H1 (cell line): ENCODE data around the gene S100A8. TPM values are rescaled to one million over a fixed set of nuclear protein-coding genes. Genes with fewer than 3 reads are reported as not detected.

Source experiments
- CTCF ChIA-PET: fragments of 300-600 bp; sonication (Branson Sonifier 250); formaldehyde crosslinking; loops from one replicate; lab custom pipeline; 2021; ENCODE audit not compliant: partially characterized antibody; lab: Charles Lee
- POLR2A ChIA-PET: fragments of 300-600 bp; sonication (Branson Sonifier 250); formaldehyde crosslinking; loops from one replicate; lab custom pipeline; 2021; ENCODE audit warnings: inconsistent platforms; ENCODE audit not compliant: partially characterized antibody; lab: Charles Lee
- DNase-seq, 2 experiments: peaks; one replicate each; pipeline versions ENCODE4 v3.0.0 to v3.0.0-alpha.2; 2010 to 2022; ENCODE audit warnings: low spot score in 2 of 2, low read depth in 1 of 2, mixed read lengths in 1 of 2
- FAIRE-seq: peaks from 2 replicates; lab custom pipeline; 2011; peaks lifted over from hg19 to GRCh38; lab: Jason Lieb, UNC
- H2AFZ ChIP-seq: 2 replicates; pipeline ENCODE4 v1.8.1; 2012; ENCODE audit warnings: low read length, inconsistent platforms
- H2AK5ac ChIP-seq: 2 replicates; pipeline ENCODE4 v1.6.1; 2013; ENCODE audit warnings: low read depth, low read length
- H2BK120ac ChIP-seq: replicated peaks from 2 replicates; pipeline ENCODE3; 2013; ENCODE audit warnings: low read depth, low read length, inconsistent platforms
- H2BK12ac ChIP-seq: 2 replicates; pipeline ENCODE4 v1.6.1; 2013; ENCODE audit warnings: low read depth, low read length
- H2BK15ac ChIP-seq: 2 replicates; pipeline ENCODE4 v1.6.1; 2013; ENCODE audit warnings: low read length
- H2BK20ac ChIP-seq: 2 replicates; pipeline ENCODE4 v1.6.1; 2013; ENCODE audit warnings: low read length
- H2BK5ac ChIP-seq: 2 replicates; pipeline ENCODE4 v1.6.1; 2013; ENCODE audit warnings: low read depth, low read length
- H3K14ac ChIP-seq: 2 replicates; pipeline ENCODE4 v1.6.1; 2013; ENCODE audit warnings: inconsistent platforms; ENCODE audit not compliant: insufficient read length
- H3K18ac ChIP-seq: 2 replicates; pipeline ENCODE4 v1.6.1; 2013; ENCODE audit warnings: low read length; ENCODE audit errors: extremely low read depth
- H3K23ac ChIP-seq: 2 replicates; pipeline ENCODE4 v1.6.1; 2013; ENCODE audit warnings: inconsistent platforms; ENCODE audit not compliant: insufficient read length
- H3K23me2 ChIP-seq: 2 replicates; pipeline ENCODE4 v1.6.1; 2013; ENCODE audit warnings: low read depth, low read length
- H3K27ac ChIP-seq: 2 replicates; pipeline ENCODE4 v1.6.1; 2011; ENCODE audit warnings: low read depth, low read length, inconsistent platforms
- H3K27me3 ChIP-seq, 4 experiments: replicated peaks in 1 of 4; 1 replicate in 1 of 4; 2 replicates in 3 of 4; pipeline versions ENCODE4 v1.6.1 to v1.8.1; 2011 to 2013; ENCODE audit warnings: low read length in 3 of 4, mild to moderate bottlenecking in 3 of 4, inconsistent platforms in 2 of 4, mixed read lengths in 2 of 4, moderate library complexity in 1 of 4; ENCODE audit not compliant: control insufficient read depth in 3 of 4, insufficient read depth in 3 of 4; ENCODE audit errors: extremely low read depth in 1 of 4
- H3K36me3 ChIP-seq, 4 experiments: 2 replicates each; pipeline versions ENCODE4 v1.6.1 to v1.8.1; 2011 to 2013; ENCODE audit warnings: mild to moderate bottlenecking in 4 of 4, low read length in 3 of 4, moderate library complexity in 2 of 4, control low read depth in 1 of 4, inconsistent platforms in 1 of 4; ENCODE audit not compliant: insufficient read depth in 4 of 4, control insufficient read depth in 2 of 4
- H3K4ac ChIP-seq: replicated peaks from 2 replicates; pipeline ENCODE3; 2013; ENCODE audit warnings: low read length, low read depth, mixed read lengths, inconsistent platforms; ENCODE audit not compliant: insufficient read length
- H3K4me1 ChIP-seq, 4 experiments: replicated peaks in 1 of 4; 1 replicate in 1 of 4; 2 replicates in 3 of 4; pipeline versions ENCODE4 v1.6.1 to v1.8.1; 2011 to 2013; ENCODE audit warnings: low read length in 3 of 4, inconsistent platforms in 2 of 4, mixed read lengths in 1 of 4; ENCODE audit not compliant: insufficient read depth in 4 of 4, control insufficient read depth in 3 of 4
- H3K4me2 ChIP-seq, 2 experiments: 2 replicates each; pipeline versions ENCODE4 v1.6.1 to v1.8.1; 2011 to 2013; ENCODE audit warnings: low read depth in 2 of 2, low read length in 2 of 2, control low read depth in 1 of 2, inconsistent platforms in 1 of 2, mild to moderate bottlenecking in 1 of 2; ENCODE audit not compliant: insufficient read depth in 1 of 2
- H3K4me3 ChIP-seq, 4 experiments: fragments of 200-600, 300-600 bp in 1 of 4; sonication (generic), shearing (Covaris generic), sonication (Bioruptor Twin) in 1 of 4; 2 replicates each; pipeline versions ENCODE4 v1.5.1 to v1.8.1; 2011 to 2016; ENCODE audit warnings: low read length in 4 of 4, low read depth in 3 of 4, control low read depth in 2 of 4, inconsistent platforms in 2 of 4, mild to moderate bottlenecking in 2 of 4, mixed read lengths in 1 of 4, moderate library complexity in 1 of 4; ENCODE audit not compliant: insufficient read depth in 2 of 4; ENCODE audit errors: extremely low read depth in 1 of 4
- H3K56ac ChIP-seq: replicated peaks from 2 replicates; pipeline ENCODE3; 2013; ENCODE audit warnings: low read depth, mild to moderate bottlenecking, mixed read lengths, low read length, inconsistent platforms; ENCODE audit not compliant: insufficient read length
- H3K79me1 ChIP-seq: 2 replicates; pipeline ENCODE4 v1.6.1; 2013; ENCODE audit warnings: low read depth, low read length, control low read depth
- H3K79me2 ChIP-seq, 2 experiments: 2 replicates each; pipeline versions ENCODE4 v1.6.1 to v1.8.1; 2012 to 2013; ENCODE audit warnings: low read length in 2 of 2, mild to moderate bottlenecking in 2 of 2, inconsistent platforms in 1 of 2; ENCODE audit not compliant: insufficient read depth in 2 of 2, control insufficient read depth in 1 of 2
- H3K9ac ChIP-seq, 4 experiments: replicated peaks in 1 of 4; 1 replicate in 1 of 4; 2 replicates in 3 of 4; pipeline versions ENCODE4 v1.6.1 to v1.8.1; 2011 to 2013; ENCODE audit warnings: low read depth in 3 of 4, low read length in 3 of 4, control low read depth in 2 of 4, mild to moderate bottlenecking in 2 of 4, moderate library complexity in 2 of 4, inconsistent platforms in 1 of 4; ENCODE audit errors: extremely low read depth in 1 of 4
- H3K9me3 ChIP-seq, 2 experiments: 2 replicates each; pipeline versions ENCODE4 v1.6.1 to v1.8.1; 2012 to 2013; ENCODE audit warnings: mild to moderate bottlenecking in 2 of 2, moderate library complexity in 2 of 2, control low read depth in 1 of 2, inconsistent platforms in 1 of 2, low read depth in 1 of 2, low read length in 1 of 2, mixed read lengths in 1 of 2; ENCODE audit not compliant: insufficient read depth in 2 of 2
- H4K20me1 ChIP-seq, 2 experiments: replicated peaks in 1 of 2; 2 replicates each; pipeline versions ENCODE3 to v1.8.1; 2011 to 2013; ENCODE audit warnings: inconsistent platforms in 2 of 2, low read length in 2 of 2, mild to moderate bottlenecking in 1 of 2; ENCODE audit not compliant: insufficient read depth in 2 of 2, control insufficient read depth in 1 of 2
- H4K5ac ChIP-seq: 2 replicates; pipeline ENCODE4 v1.6.1; 2013; ENCODE audit warnings: low read length, low read depth, mixed read lengths, inconsistent platforms; ENCODE audit not compliant: insufficient read length
- H4K8ac ChIP-seq: 2 replicates; pipeline ENCODE4 v1.8.0; 2013; ENCODE audit warnings: mild to moderate bottlenecking, moderate library complexity, low read length, inconsistent platforms; ENCODE audit not compliant: insufficient read depth; ENCODE audit errors: extremely low read depth
- H4K91ac ChIP-seq: replicated peaks from 2 replicates; pipeline ENCODE3; 2013; ENCODE audit warnings: low read length, mixed read lengths, inconsistent platforms; ENCODE audit not compliant: insufficient read length
- BACH1 ChIP-seq: IDR thresholded peaks from 2 replicates; pipeline ENCODE4 v1.6.1; 2012; ENCODE audit warnings: low read length, improper control_type of control experiment
- BCL11A ChIP-seq, 2 experiments: IDR thresholded peaks; one replicate each; pipeline ENCODE4 v1.6.1; 2011; ENCODE audit warnings: low read depth in 2 of 2, low read length in 2 of 2, mild to moderate bottlenecking in 2 of 2
- CBX5 ChIP-seq: fragments of 300-800, 300-1000 bp; sonication (generic); IDR thresholded peaks from 2 replicates; pipeline ENCODE4 v1.7.1; 2016; ENCODE audit warnings: antibody characterized with exemption, low read length, low read depth
- CBX8 ChIP-seq: fragments of 300-800, 300-1000 bp; sonication (generic); IDR thresholded peaks from 2 replicates; pipeline ENCODE4 v1.7.1; 2016; ENCODE audit warnings: low read depth, low read length, borderline replicate concordance
- CHD2 ChIP-seq: IDR thresholded peaks from 2 replicates; pipeline ENCODE4 v1.6.1; 2012; ENCODE audit warnings: low read length, improper control_type of control experiment
- CTBP2 ChIP-seq: IDR thresholded peaks from 2 replicates; pipeline ENCODE4 v1.7.0; 2011; ENCODE audit warnings: borderline replicate concordance, mild to moderate bottlenecking, moderate library complexity, mixed read lengths, low read length; ENCODE audit not compliant: insufficient read depth, insufficient read length
- EGR1 ChIP-seq: IDR thresholded peaks from 2 replicates; pipeline ENCODE4 v1.6.1; 2011; ENCODE audit warnings: low read depth, low read length, borderline replicate concordance
- GABPA ChIP-seq: IDR thresholded peaks from 2 replicates; pipeline ENCODE4 v1.6.1; 2011; ENCODE audit warnings: mild to moderate bottlenecking, low read length, moderate library complexity, borderline replicate concordance; ENCODE audit not compliant: insufficient read depth
- POU5F1 ChIP-seq: IDR thresholded peaks from 2 replicates; pipeline ENCODE4 v1.6.1; 2011; ENCODE audit warnings: low read depth, mild to moderate bottlenecking, low read length, moderate library complexity
- RNF2 ChIP-seq: fragments of 200-900, 300-1000 bp; sonication (generic); IDR thresholded peaks from 2 replicates; pipeline ENCODE4 v1.7.1; 2016; ENCODE audit warnings: borderline replicate concordance, low read depth, mild to moderate bottlenecking, antibody characterized with exemption, low read length; ENCODE audit not compliant: poor library complexity, severe bottlenecking; ENCODE audit errors: missing control alignments
- RXRA ChIP-seq: IDR thresholded peaks from 2 replicates; pipeline ENCODE4 v1.6.1; 2011; ENCODE audit warnings: low read depth, mild to moderate bottlenecking, low read length, moderate library complexity; ENCODE audit not compliant: insufficient read depth
- TAF1 ChIP-seq: IDR thresholded peaks from 2 replicates; pipeline ENCODE4 v1.6.1; 2011; ENCODE audit warnings: mild to moderate bottlenecking, low read depth, low read length
- ZNF274 ChIP-seq: IDR thresholded peaks from 2 replicates; pipeline ENCODE4 v1.7.0; 2012; ENCODE audit warnings: low read length, borderline replicate concordance; ENCODE audit errors: extremely low read depth
- WGBS, 2 experiments: shearing (Covaris generic) in 1 of 2; methylation state at CpG; one replicate each; pipeline versions ENCODE4 v1.1.6 to v1.1.7; 2013 to 2015; ENCODE audit warnings: low lambda C conversion rate in 2 of 2, mixed read lengths in 2 of 2, inconsistent platforms in 1 of 2, low coverage in 1 of 2, missing lambda C conversion rate in 1 of 2; ENCODE audit not compliant: insufficient replicate concordance in 2 of 2, insufficient coverage in 1 of 2, insufficient read length in 1 of 2; ENCODE audit errors: extremely low coverage in 1 of 2, missing lambda C conversion rate in 1 of 2; 5-methylcytosine and 5-hydroxymethylcytosine counted together
- polyA plus RNA-seq, 7 experiments: library from polyadenylated mRNA; depleted of rRNA in 3 of 7; stranded (reverse) in 5 of 7; unstranded in 2 of 7; fragments of >200 nt in 5 of 7; fragments of 200-250 nt in 2 of 7; gene quantifications; 1 replicate in 5 of 7; 2 replicates in 1 of 7; 4 replicates in 1 of 7; pipeline versions ENCODE4 v1.2.1 to v1.2.3, GENCODE V29; 2011 to 2013; ENCODE audit warnings: missing spikeins in 2 of 7, mixed read lengths in 2 of 7
- total RNA-seq: library from RNA; stranded (reverse); fragmentation: NEBNext Ultra II Directional; extraction: Animal tissue kit (Norgen Biotek cat#: 25700); gene quantifications from 2 replicates; pipeline ENCODE4 v1.2.1, GENCODE V29; 2021

Gene S100A8
- total and polyA plus RNA-seq, 2 of the 8 experiments (the other 6 are each of a cell fraction or from before 2014, with no cell fraction given), result not detected

- Histone ChIP-seq H2BK15ac (no peak overlapping the region), H3K56ac (no peak overlapping the region), H4K20me1 (no peaks in the 10 kb centered on the region), H3K4me2 (no peak overlapping the region), H3K23ac (no peak overlapping the region), H3K18ac (no peak overlapping the region), H3K79me2 (no peaks in the 10 kb centered on the region), H3K9ac (no peak overlapping the region), H2BK5ac (no peak overlapping the region), H3K4me1 (no peaks in the 10 kb centered on the region; a peak in 1 of 7 replicates), H3K27me3 (peaks cover 0 to 2% (median 0%) of the 10 kb centered on the region in 4 experiments; a peak in 1 of 7 replicates), H4K91ac (no peak overlapping the region), H2AK5ac (no peak overlapping the region), H3K23me2 (no peaks in the 10 kb centered on the region), H2AFZ (no peak overlapping the region), H2BK20ac (no peak overlapping the region), H3K36me3 (no peaks in the 10 kb centered on the region), H3K4me3 (no peak overlapping the region), H3K9me3 (no peaks in the 10 kb centered on the region), H3K4ac (no peak overlapping the region), H4K8ac (no peak overlapping the region), H2BK12ac (no peak overlapping the region), H4K5ac (no peak overlapping the region), H3K79me1 (no peaks in the 10 kb centered on the region), H3K14ac (no peak overlapping the region), H2BK120ac (no peak overlapping the region), H3K27ac (no peak overlapping the region)
- ChIA-PET CTCF (interaction anchor here (1.5 kb wide), 1 partner anchor 9 kb away, joined by 5 read pairs; no protein-coding TSS in a partner anchor), POLR2A (no interaction called here)
- WGBS, 2 experiments, result 92% methylated on average over 5 of the region's 6 CpGs; no CpG with 5 or more reads in 1 of the 2 experiments
- no peak for FAIRE-seq
- DNase-seq, result peak in 1 of 2 experiments; percentile 20
- TF ChIP-seq RNF2, result no peak
- no peak for TF ChIP-seq BACH1
- TF ChIP-seq RXRA, result no peak
- no peak for TF ChIP-seq CBX8
- no peak for TF ChIP-seq CHD2
- no peak for TF ChIP-seq ZNF274
- TF ChIP-seq CTBP2, result no peak
- no peak for TF ChIP-seq TAF1
- TF ChIP-seq GABPA, result no peak
- TF ChIP-seq EGR1, result no peak
- TF ChIP-seq BCL11A (IDR thresholded peaks at IDR 0.05; ENCODE audit: low read depth in 2 of 2, low read length in 2 of 2), result no peak
- TF ChIP-seq POU5F1, result no peak
- TF ChIP-seq CBX5, result no peak
Measured at GRCh38 chr1:153346077-153346723, 44.7 kb downstream of the S100A8 start.
